ENCODE measurements around the gene CDKL5.

CDKL5 gene

DNA sequence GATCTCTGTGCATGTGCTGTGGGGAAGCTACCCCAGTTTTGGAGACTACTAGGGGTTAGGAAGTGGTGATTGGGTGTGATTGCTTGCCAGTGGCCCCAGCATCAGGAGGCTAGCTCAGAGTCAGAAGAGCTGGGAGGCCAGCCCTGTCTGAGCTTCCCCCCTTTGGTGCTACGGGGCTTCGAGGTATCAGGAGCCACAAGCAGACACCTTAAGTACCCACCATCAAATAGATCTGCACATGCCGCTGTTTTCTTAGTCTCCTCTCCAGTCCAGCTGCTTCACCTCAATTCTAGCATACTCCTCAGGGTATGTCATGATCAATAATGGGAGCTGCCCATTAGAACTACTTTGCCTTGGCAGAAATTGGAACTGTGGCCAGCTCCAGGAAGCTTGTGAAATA lies 271.2 kb downstream of the CDKL5 start:
- Histone ChIP-seq H3K9me3 (ENCODE audit: control insufficient read depth, insufficient read depth, low read depth, low read length) (peaks cover 10% of the 10 kb centered on the region), H3K27me3 (ENCODE audit: control insufficient read depth, insufficient read depth, low read length) (no peaks in the 10 kb centered on the region), H3K4me1 (ENCODE audit: control insufficient read depth, insufficient read depth, low read length) (0 out of 2 replicates have a peak, but pooled peaks cover 4% of the 10 kb centered on the region)

GRCh38 chrX:18698737-18699650 lies 273.6 kb downstream of the CDKL5 start:
- Histone ChIP-seq H3K27ac (ENCODE audit: low read depth, low read length) (no peak overlapping the region), H3K27me3 (ENCODE audit: control insufficient read depth, insufficient read depth, low read length) (no peaks in the 10 kb centered on the region), H3K9ac (ENCODE audit: low read length) (no peak overlapping the region), H3K4me3 (ENCODE audit: low read depth, low read length) (no peak overlapping the region), H3K9me3 (ENCODE audit: control insufficient read depth, insufficient read depth, low read depth, low read length) (peaks cover 10% of the 10 kb centered on the region), H3K36me3 (ENCODE audit: control insufficient read depth, insufficient read depth, low read length) (no peaks in the 10 kb centered on the region), H3K4me1 (ENCODE audit: control insufficient read depth, insufficient read depth, low read length) (peaks cover 12% of the 10 kb centered on the region)

More for the DNA sequence above, 271.2 kb downstream of the CDKL5 start:
- no peak overlapping the region for H3K4me3 ChIP-seq (ENCODE audit: low read depth, low read length)
- no peak overlapping the region for H3K9ac ChIP-seq (ENCODE audit: low read length)
- no peaks in the 10 kb centered on the region for H3K36me3 ChIP-seq (ENCODE audit: control insufficient read depth, insufficient read depth, low read length)
- no peak overlapping the region for H3K27ac ChIP-seq (ENCODE audit: low read depth, low read length)

DNA sequence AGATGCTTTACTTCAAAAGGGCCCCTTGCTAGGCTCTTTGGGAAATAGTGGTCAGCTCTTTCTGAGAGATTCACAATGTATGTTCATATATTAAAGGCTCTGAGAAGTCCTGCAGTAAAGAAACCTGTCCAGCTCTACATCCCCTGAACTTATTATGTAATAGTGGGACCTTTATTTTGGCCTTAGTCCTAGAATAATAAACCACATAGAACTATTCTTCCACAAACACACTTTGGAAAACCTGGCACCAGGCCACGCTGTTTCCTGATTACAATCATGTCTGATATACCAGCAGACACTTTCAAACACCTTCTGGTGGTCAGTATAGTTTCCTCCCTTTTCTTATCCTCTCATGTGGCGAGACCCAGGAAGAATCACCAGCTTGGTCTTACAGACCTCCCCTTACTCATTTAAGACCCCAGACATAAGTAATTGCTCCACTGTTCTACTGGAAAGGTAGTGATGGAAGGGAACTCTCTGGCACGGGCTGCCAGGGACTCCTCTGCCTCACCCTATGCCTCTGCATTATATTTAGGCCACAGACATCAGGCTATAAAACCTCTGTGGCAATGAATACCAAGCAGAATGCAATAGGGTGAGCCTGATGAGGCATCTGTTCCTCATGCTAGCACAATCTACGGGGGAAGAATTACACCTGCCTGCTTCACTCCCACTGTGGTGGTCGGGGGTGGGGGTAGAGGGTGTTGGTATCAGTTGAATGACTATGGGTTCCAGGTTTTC lies 276.4 kb downstream of the CDKL5 start:
- no peak overlapping the region for H3K4me3 ChIP-seq (ENCODE audit: low read depth, low read length)
- no peaks in the 10 kb centered on the region for H3K27me3 ChIP-seq (ENCODE audit: control insufficient read depth, insufficient read depth, low read length)
- H3K27ac ChIP-seq (ENCODE audit: low read depth, low read length), result no peak overlapping the region
- no peaks in the 10 kb centered on the region for H3K9me3 ChIP-seq (ENCODE audit: control insufficient read depth, insufficient read depth, low read depth, low read length)
- peaks cover 12% of the 10 kb centered on the region for H3K4me1 ChIP-seq (ENCODE audit: control insufficient read depth, insufficient read depth, low read length)
- no peaks in the 10 kb centered on the region for H3K36me3 ChIP-seq (ENCODE audit: control insufficient read depth, insufficient read depth, low read length)
- no peak overlapping the region for H3K9ac ChIP-seq (ENCODE audit: low read length)

DNA sequence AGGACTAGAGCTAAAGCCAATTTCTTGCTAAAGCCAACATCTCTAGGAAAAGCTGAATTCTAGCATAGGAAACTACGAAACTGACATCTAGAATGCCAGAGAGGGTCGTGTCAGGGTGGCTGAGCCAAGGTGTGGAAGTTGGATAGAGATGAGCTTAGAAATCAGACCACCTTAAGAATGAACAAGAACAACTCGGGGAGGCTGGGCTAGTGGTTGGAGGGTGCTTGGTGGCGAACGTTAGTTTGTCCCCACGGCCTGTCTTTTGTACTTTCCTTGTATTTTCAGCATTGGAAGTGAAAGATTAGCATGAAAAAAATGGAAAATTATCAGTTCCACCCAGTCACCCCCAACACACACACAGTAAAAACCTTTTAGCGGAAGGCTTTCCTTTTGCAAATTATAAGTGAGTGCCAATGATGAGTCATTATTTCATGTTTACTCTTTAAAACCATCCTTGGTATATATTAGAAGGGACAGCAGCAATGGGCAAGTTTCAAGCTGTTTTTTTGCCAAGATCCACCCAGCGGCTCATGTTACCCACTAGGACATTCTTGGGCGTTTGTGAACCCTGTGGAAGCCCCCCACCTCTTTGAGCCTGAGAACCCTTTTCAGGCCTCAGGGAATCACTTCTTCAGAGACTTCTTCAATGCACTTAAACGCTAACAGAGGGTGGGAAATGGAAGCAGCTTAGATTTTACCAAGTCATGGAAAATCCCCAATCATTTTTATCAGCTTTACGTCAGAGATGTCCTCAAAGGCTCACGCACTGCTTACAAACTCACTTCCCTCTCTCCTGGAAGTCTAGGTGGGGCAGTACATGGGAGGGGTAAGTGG lies 277.2 kb downstream of the CDKL5 start:
- H3K27ac ChIP-seq (ENCODE audit: low read depth, low read length), result no peak overlapping the region
- H3K27me3 ChIP-seq (ENCODE audit: control insufficient read depth, insufficient read depth, low read length), result no peaks in the 10 kb centered on the region
- no peaks in the 10 kb centered on the region for H3K9me3 ChIP-seq (ENCODE audit: control insufficient read depth, insufficient read depth, low read depth, low read length)
- H3K4me1 ChIP-seq (ENCODE audit: control insufficient read depth, insufficient read depth, low read length), result peaks cover 12% of the 10 kb centered on the region
- no peak overlapping the region for H3K4me3 ChIP-seq (ENCODE audit: low read depth, low read length)
- H3K9ac ChIP-seq (ENCODE audit: low read length), result no peak overlapping the region
- no peaks in the 10 kb centered on the region for H3K36me3 ChIP-seq (ENCODE audit: control insufficient read depth, insufficient read depth, low read length)

Measured in HUES6 (cell line).